BJ (cell line): ENCODE results near the gene PARD3B. TPM values are rescaled to one million over a fixed set of nuclear protein-coding genes. Genes with fewer than 3 reads are reported as not detected.

Source experiments
- CTCF ChIA-PET: fragments of 350-600 bp; formaldehyde crosslinking; extraction: SDS; loops from one replicate; lab custom pipeline; 2021; ENCODE audit warnings: antibody characterized with exemption, inconsistent platforms; lab: Yijun Ruan, JAX
- POLR2A ChIA-PET: fragments of 300-600 bp; sonication (Branson Sonifier 250); formaldehyde crosslinking; extraction: SDS; loops from one replicate; lab custom pipeline; 2021; ENCODE audit warnings: antibody characterized with exemption; lab: Charles Lee
- DNase-seq: peaks from one replicate; pipeline ENCODE4 v3.0.0-alpha.2; 2011; ENCODE audit warnings: low read depth
- H3K27me3 ChIP-seq: 2 replicates; pipeline ENCODE4 v1.6.0; 2011; ENCODE audit warnings: low read length; ENCODE audit not compliant: control insufficient read depth, insufficient read depth
- H3K36me3 ChIP-seq: 2 replicates; pipeline ENCODE4 v1.5.1; 2011; ENCODE audit warnings: low read length; ENCODE audit not compliant: control insufficient read depth, insufficient read depth
- H3K4me3 ChIP-seq: 2 replicates; pipeline ENCODE4 v1.5.1; 2011; ENCODE audit warnings: low read depth, mild to moderate bottlenecking, control low read depth, low read length
- polyA plus RNA-seq: library from polyadenylated mRNA; depleted of rRNA; stranded (reverse); fragments of >200 nt; gene quantifications from 2 replicates; pipeline ENCODE4 v1.2.3, GENCODE V29; 2011
- TF ChIP-seq, protein P1 (sequence below): IDR thresholded peaks from 2 replicates; pipeline ENCODE4 v1.5.1; 2011; ENCODE audit warnings: low read depth, mild to moderate bottlenecking, control low read depth, inconsistent platforms, low read length, moderate library complexity; ENCODE audit not compliant: insufficient read depth

PARD3B gene
- polyA plus RNA-seq, 1 experiment = 7.1 TPM

DNA sequence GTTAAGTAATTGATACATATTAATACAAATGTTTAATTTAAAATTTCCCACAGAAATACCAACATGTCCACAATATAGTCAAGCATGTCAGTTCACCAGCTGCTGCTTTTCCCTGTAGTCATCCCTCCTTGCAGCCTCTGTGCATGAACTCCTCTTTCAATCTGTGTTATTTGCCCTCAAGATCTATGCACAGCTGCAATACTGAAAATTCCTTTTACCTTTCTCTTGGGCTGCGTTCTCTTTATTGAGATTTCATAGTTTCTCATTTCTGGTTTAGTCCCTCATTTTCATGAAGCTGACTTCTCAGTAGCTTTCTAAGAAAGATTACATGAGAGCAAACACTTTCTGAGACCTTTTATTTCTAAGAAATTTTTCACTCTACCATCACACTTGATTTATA lies 464.9 kb downstream of the PARD3B start:
- ChIA-PET CTCF (interaction anchor here (1.2 kb wide), 1 partner anchor 665 kb away, joined by 4 read pairs; no protein-coding TSS in a partner anchor), POLR2A (no interaction called here)
- no peaks in the 10 kb centered on the region for H3K27me3 ChIP-seq
- no peaks in the 10 kb centered on the region for H3K36me3 ChIP-seq
- DNase-seq = no peak
- no peak overlapping the region for H3K4me3 ChIP-seq
- TF ChIP-seq, protein P1, sequence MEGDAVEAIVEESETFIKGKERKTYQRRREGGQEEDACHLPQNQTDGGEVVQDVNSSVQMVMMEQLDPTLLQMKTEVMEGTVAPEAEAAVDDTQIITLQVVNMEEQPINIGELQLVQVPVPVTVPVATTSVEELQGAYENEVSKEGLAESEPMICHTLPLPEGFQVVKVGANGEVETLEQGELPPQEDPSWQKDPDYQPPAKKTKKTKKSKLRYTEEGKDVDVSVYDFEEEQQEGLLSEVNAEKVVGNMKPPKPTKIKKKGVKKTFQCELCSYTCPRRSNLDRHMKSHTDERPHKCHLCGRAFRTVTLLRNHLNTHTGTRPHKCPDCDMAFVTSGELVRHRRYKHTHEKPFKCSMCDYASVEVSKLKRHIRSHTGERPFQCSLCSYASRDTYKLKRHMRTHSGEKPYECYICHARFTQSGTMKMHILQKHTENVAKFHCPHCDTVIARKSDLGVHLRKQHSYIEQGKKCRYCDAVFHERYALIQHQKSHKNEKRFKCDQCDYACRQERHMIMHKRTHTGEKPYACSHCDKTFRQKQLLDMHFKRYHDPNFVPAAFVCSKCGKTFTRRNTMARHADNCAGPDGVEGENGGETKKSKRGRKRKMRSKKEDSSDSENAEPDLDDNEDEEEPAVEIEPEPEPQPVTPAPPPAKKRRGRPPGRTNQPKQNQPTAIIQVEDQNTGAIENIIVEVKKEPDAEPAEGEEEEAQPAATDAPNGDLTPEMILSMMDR = no peak

DNA sequence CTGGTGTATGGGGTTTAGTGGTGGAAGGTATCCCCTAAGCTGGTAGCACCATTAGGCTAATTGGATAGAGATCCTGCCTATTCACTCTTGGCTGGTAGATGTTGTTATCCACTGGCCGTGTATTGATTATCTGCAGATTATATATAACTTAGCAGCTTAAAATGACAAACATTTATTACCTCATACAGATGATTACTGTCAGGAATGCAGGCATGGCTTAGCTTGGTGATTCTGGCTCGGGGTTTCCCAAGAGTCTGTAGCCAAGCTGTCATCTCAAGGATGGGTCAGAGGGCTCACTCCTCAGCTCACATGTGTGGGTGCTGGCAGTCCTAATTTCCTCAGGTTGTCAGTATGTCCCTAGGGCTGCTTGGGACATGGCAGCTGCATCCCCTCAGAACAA lies 465.8 kb downstream of the PARD3B start:
- ChIA-PET POLR2A (no interaction called here), CTCF (no interaction called here)
- Histone ChIP-seq H3K27me3 (no peaks in the 10 kb centered on the region), H3K4me3 (no peak overlapping the region), H3K36me3 (no peaks in the 10 kb centered on the region)
- TF ChIP-seq, protein P1 = no peak
- DNase-seq = no peak

DNA sequence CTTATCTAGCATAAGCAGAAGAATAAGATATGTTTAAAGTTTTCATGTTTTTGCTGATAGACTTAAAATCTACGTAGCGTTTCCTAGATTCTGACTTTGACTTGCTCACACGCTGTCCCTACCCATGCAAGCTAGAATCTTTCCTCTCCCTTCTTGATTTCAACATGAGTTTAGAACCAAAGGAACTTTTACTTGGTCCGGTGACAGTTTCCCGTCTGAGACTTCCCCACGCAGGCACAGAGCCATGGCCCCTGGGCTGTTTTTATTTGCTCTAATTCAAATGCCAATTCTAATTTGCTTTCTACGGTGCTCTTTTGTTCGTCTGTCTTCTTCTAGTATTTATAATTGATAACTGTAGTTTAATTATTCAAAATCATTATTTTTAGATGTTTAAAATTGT lies 467.7 kb downstream of the PARD3B start:
- Histone ChIP-seq H3K4me3 (no peak overlapping the region), H3K27me3 (no peaks in the 10 kb centered on the region), H3K36me3 (no peaks in the 10 kb centered on the region)
- ChIA-PET POLR2A (no interaction called here), CTCF (interaction anchor here (0.5 kb wide), 1 partner anchor 42 kb away, joined by 5 read pairs; no protein-coding TSS in a partner anchor)
- no peak for DNase-seq
- TF ChIP-seq, protein P1 = no peak

DNA sequence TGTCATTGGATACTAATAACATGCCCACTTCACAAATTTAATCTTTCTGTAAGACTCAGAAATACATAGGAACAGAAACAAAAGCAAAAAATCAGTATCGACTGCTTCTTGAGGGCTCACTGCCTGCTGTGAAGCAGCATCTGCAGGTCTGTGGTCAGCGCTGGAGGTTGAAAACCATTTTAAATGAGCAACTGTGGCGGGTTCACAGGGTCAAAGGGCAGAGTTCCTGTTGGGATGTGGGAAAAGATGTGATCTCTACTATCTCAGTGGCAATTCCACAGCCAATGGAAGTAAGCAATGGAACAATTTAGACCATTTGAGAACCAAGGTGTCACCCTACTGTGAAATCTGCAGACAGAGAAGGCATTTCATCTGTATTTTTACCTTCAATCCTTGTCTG lies 468.3 kb downstream of the PARD3B start:
- Histone ChIP-seq H3K27me3 (no peaks in the 10 kb centered on the region), H3K36me3 (no peaks in the 10 kb centered on the region), H3K4me3 (no peak overlapping the region)
- TF ChIP-seq, protein P1 = no peak
- ChIA-PET CTCF (no interaction called here), POLR2A (no interaction called here)
- no peak for DNase-seq

DNA sequence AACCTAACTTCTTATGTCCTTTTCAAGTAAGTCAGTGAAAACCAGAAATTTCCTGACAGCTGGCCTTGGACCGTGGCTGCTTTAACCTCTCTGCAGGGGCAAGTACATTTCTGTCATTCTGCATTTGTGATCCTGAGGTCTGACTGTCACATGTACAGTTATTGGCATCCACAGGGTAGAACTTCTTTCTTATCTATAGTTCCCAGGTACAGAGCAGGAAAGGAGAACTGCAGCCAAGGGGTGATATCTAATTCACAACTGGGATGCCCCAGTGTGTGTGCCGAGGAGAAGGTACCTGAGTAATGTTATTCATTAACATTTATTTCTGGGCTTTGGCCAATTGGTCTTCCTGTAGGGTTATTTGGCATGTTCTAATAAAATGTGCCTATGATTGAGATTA lies 468.9 kb downstream of the PARD3B start:
- Histone ChIP-seq H3K36me3 (no peaks in the 10 kb centered on the region), H3K27me3 (no peaks in the 10 kb centered on the region), H3K4me3 (no peak overlapping the region)
- POLR2A ChIA-PET = no interaction called here
- TF ChIP-seq, protein P1 = no peak
- DNase-seq = no peak
- CTCF ChIA-PET = no interaction called here
